HepG2 (cell line): ENCODE data around the gene LSM2. TPM values are rescaled to one million over a fixed set of nuclear protein-coding genes. Genes with fewer than 3 reads are reported as not detected.

Experiments
- ATF1 ChIP-seq: IDR thresholded peaks from 2 replicates; pipeline ENCODE4 v1.6.1; 2016; ENCODE audit warnings: mild to moderate bottlenecking, control low read depth
- GMEB1 ChIP-seq: sonication (generic); formaldehyde crosslinking; IDR thresholded peaks from 2 replicates; pipeline ENCODE4 v1.5.1; 2020; ENCODE audit warnings: missing genetic modification reagents, mild to moderate bottlenecking, borderline replicate concordance
- GZF1 ChIP-seq: sonication (generic); formaldehyde crosslinking; IDR thresholded peaks from 2 replicates; pipeline ENCODE4 v1.5.1; 2020; ENCODE audit warnings: mild to moderate bottlenecking, missing genetic modification reagents
- HOXA5 ChIP-seq: sonication (generic); formaldehyde crosslinking; IDR thresholded peaks from 2 replicates; pipeline ENCODE4 v1.4.0; 2020; ENCODE audit warnings: missing genetic modification reagents
- KAT7 ChIP-seq: IDR thresholded peaks from 2 replicates; pipeline ENCODE4 v1.6.1; 2018; ENCODE audit warnings: borderline replicate concordance, missing compliant biosample characterization
- NFKB2 ChIP-seq: sonication (generic); formaldehyde crosslinking; IDR thresholded peaks from 2 replicates; pipeline ENCODE4 v1.4.0; 2020; ENCODE audit warnings: missing genetic modification reagents, borderline replicate concordance
- POLR2G ChIP-seq: fragments of 200-400 bp; formaldehyde crosslinking; IDR thresholded peaks from 2 replicates; pipeline ENCODE4 v1.6.1; 2018; ENCODE audit warnings: mild to moderate bottlenecking, low read depth, low read length, moderate library complexity
- RERE ChIP-seq: IDR thresholded peaks from 2 replicates; pipeline ENCODE4 v1.6.1; 2016; ENCODE audit warnings: low read depth, missing genetic modification reagents, missing compliant biosample characterization
- ZNF512B ChIP-seq: sonication (generic); formaldehyde crosslinking; IDR thresholded peaks from 2 replicates; pipeline ENCODE4 v1.5.1; 2020; ENCODE audit warnings: missing genetic modification reagents, mild to moderate bottlenecking, borderline replicate concordance
- ZNF567 ChIP-seq: sonication (generic); formaldehyde crosslinking; IDR thresholded peaks from 2 replicates; pipeline ENCODE4 v1.8.1; 2023; ENCODE audit warnings: mild to moderate bottlenecking, missing genetic modification reagents, borderline replicate concordance
- ZNF660 ChIP-seq: sonication (generic); formaldehyde crosslinking; IDR thresholded peaks from 2 replicates; pipeline ENCODE4 v1.5.1; 2020; ENCODE audit warnings: mild to moderate bottlenecking, low read depth, missing genetic modification reagents, borderline replicate concordance
- ZNF703 ChIP-seq: sonication (generic); formaldehyde crosslinking; IDR thresholded peaks from 2 replicates; pipeline ENCODE4 v1.5.1; 2020; ENCODE audit warnings: missing genetic modification reagents, mild to moderate bottlenecking, moderate library complexity, borderline replicate concordance
- ZNF780A ChIP-seq: sonication (generic); formaldehyde crosslinking; IDR thresholded peaks from 2 replicates; pipeline ENCODE4 v1.8.0; 2022; ENCODE audit warnings: mild to moderate bottlenecking, missing genetic modification reagents, moderate library complexity
- polyA plus RNA-seq, 8 experiments: library from polyadenylated mRNA; depleted of rRNA in 3 of 8; stranded (reverse) in 7 of 8; unstranded in 1 of 8; fragments of >200 nt; fragmentation: Illumina TruSeq in 4 of 8; extraction: Trizol in 4 of 8; gene quantifications; 2 replicates each; pipeline versions ENCODE4 v1.2.1 to v1.2.3, GENCODE V29; 2011 to 2016; ENCODE audit warnings: low read depth in 4 of 8, missing spikeins in 1 of 8, mixed read lengths in 1 of 8; ENCODE audit not compliant: insufficient read depth in 1 of 8
- total RNA-seq, 5 experiments: library from RNA; depleted of rRNA; stranded (reverse); fragments of >200 nt; fragmentation: Illumina TruSeq; extraction: Trizol; gene quantifications; 2 replicates each; pipeline ENCODE4 v1.2.3, GENCODE V29; 2016; ENCODE audit warnings: low read depth in 1 of 5
- TF ChIP-seq, protein P1 (sequence below): sonication (generic); formaldehyde crosslinking; IDR thresholded peaks from 2 replicates; pipeline ENCODE4 v1.4.0; 2020; ENCODE audit warnings: missing genetic modification reagents

LSM2 gene
- total and polyA plus RNA-seq, 2 of the 13 experiments (the other 11 are each of a cell fraction or from before 2014, with no cell fraction given): 69.4 to 90.5 TPM

DNA sequence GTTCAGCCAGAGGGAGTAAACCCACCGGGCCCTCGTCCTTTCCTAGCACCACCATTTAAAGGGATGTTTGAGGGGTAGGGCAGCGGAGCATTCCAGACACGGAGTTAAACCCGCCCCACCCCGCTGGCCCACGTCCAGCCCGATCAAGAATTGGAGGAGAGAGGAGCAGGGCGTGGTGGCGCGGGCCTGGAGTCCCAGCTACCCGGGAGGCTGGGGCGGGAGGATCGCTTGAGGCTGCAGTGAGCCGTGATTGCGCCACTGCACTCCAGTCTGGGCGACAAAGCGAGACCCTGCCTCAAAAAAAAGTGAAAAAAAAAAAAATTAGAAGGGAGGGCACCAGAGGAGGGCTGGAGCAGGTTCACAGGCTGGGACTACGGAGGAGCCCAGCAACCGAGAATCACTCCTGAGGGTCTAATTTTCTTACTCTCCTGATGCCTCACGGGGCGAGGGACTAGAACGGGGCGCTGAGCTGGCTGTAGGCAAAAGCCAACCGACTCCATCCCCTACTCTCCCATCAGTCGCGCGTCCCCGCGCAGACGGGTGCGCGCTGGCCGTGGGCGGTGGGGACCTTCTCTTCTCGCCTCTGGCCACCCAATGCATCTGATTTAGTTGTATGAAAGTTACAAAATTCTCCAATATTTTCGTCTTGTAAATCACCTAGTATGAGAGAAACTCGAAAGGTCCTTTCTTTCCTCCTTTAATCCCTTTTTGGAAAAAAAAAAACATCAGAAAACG, 14.7 kb upstream of the LSM2 start (continued):
- TF ChIP-seq ZNF660 (CRISPR knock-in tag) (no peak), ZNF567 (no peak), ATF1 (no peak), NFKB2 (CRISPR knock-in tag) (peak; percentile 71; the same call in 1 of the 2 replicates), ZNF780A (CRISPR knock-in tag) (no peak), POLR2G (peak; percentile 66), HOXA5 (CRISPR knock-in tag) (no peak), ZNF703 (CRISPR knock-in tag) (no peak), RERE (no peak), ZNF512B (CRISPR knock-in tag) (0 out of 2 replicates have a peak, but pooled peaks have one; percentile 7), KAT7 (CRISPR knock-in tag) (0 out of 2 replicates have a peak, but pooled peaks have one; percentile 48), GMEB1 (CRISPR knock-in tag) (no peak), GZF1 (0 out of 2 replicates have a peak, but pooled peaks have one; percentile 44)
- TF ChIP-seq, protein P1, sequence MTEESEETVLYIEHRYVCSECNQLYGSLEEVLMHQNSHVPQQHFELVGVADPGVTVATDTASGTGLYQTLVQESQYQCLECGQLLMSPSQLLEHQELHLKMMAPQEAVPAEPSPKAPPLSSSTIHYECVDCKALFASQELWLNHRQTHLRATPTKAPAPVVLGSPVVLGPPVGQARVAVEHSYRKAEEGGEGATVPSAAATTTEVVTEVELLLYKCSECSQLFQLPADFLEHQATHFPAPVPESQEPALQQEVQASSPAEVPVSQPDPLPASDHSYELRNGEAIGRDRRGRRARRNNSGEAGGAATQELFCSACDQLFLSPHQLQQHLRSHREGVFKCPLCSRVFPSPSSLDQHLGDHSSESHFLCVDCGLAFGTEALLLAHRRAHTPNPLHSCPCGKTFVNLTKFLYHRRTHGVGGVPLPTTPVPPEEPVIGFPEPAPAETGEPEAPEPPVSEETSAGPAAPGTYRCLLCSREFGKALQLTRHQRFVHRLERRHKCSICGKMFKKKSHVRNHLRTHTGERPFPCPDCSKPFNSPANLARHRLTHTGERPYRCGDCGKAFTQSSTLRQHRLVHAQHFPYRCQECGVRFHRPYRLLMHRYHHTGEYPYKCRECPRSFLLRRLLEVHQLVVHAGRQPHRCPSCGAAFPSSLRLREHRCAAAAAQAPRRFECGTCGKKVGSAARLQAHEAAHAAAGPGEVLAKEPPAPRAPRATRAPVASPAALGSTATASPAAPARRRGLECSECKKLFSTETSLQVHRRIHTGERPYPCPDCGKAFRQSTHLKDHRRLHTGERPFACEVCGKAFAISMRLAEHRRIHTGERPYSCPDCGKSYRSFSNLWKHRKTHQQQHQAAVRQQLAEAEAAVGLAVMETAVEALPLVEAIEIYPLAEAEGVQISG (CRISPR knock-in tag): no peak
